Motor neuron (in vitro differentiated cells): ENCODE results near the gene CPNE4. TPM values are rescaled to one million over a fixed set of nuclear protein-coding genes. Genes with fewer than 3 reads are reported as not detected.
A peak's percentile ranks its signal among the peaks of the same experiment; 100 is the strongest.

Source experiments
- ATAC-seq, 8 experiments: fragments of 200-7000 bp; cut with Tn5 transposase; replicated peaks in 6 of 8; 2 replicates each; pipeline ENCODE4 v1.8.0; 2021; ENCODE audit warnings: mild to moderate bottlenecking in 8 of 8, moderate library complexity in 8 of 8
- H3K27ac ChIP-seq, 2 donors: fragments of 250-450 bp; sonication (Bioruptor Pico); 2 replicates each; pipeline ENCODE4 v1.9.0; 2021; ENCODE audit warnings: antibody characterized with exemption in 2 of 2, mild to moderate bottlenecking in 2 of 2, moderate library complexity in 1 of 2
- H3K4me1 ChIP-seq, 2 donors: fragments of 250-450 bp; sonication (Bioruptor Pico); replicated peaks in 1 of 2; 2 replicates each; pipeline ENCODE4 v1.6.1; 2021; ENCODE audit warnings: antibody characterized with exemption in 2 of 2, mild to moderate bottlenecking in 2 of 2, moderate library complexity in 1 of 2
- H3K4me3 ChIP-seq, 5 donors: fragments of 250-450 bp; sonication (Bioruptor Pico); 2 replicates each; pipeline ENCODE4 v1.9.0; 2021; ENCODE audit warnings: antibody characterized with exemption in 5 of 5, mild to moderate bottlenecking in 5 of 5, moderate library complexity in 4 of 5
- WGBS, 10 experiments: fragments of 450-650 bp; shearing (Covaris generic); methylation state at CpG; one replicate each; pipeline ENCODE4 v1.0.0; 2022; 5-methylcytosine and 5-hydroxymethylcytosine counted together
- in situ Hi-C, 9 experiments: fragments of 400-800 bp; cut with MboI; loops; one replicate each; pipeline ENCODE4 v1.15.0; 2021; ENCODE audit warnings: low sequenced_read_pairs in 9 of 9, low pct_unique_long_range_greater_than_20kb in 2 of 9; ENCODE audit not compliant: unreplicated experiment in 9 of 9
- total RNA-seq, 8 experiments: library from RNA; unstranded; fragments of 300-600 nt; gene quantifications; 2 replicates each; pipeline versions ENCODE4 v1.2.3 to v1.2.4, GENCODE V29; 2022

The CPNE4 gene
- total RNA-seq, 8 experiments from 2014 or later, result 0.35 to 4.8 (median 1.5) TPM

DNA sequence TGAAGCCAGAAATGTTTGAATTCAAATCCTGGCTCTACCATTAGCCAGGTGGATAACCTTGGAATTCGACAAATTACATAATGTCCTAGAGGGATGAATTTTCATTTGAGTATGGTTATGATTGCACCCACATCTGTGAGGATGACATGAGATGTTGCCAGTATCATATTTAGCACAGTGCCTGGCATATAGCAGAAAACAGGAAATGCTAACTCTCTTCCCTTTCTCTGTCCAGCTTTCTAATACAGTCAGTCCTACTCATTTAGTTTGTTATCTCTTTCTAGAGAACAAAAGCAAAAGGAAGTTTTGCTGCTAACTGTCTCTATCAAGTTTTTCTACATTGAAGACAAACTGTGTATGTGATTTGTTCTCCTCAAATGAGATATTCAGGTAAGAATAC is 231.7 kb downstream of the CPNE4 start:
- Histone ChIP-seq H3K4me1 (no peaks in the 10 kb centered on the region), H3K4me3 (no peak overlapping the region), H3K27ac (no peak overlapping the region)
- in situ Hi-C loops, result loop anchor here in 1 of 9 experiments (25.0 kb wide), 1 partner anchor 209 kb away; no protein-coding TSS in a partner anchor
- ATAC-seq, result no peak
- 13 to 100% (median 63%) methylated on average over 1 of the region's 1 CpG; no CpG with 5 or more reads in 2 of the 10 experiments for WGBS, 10 experiments

DNA sequence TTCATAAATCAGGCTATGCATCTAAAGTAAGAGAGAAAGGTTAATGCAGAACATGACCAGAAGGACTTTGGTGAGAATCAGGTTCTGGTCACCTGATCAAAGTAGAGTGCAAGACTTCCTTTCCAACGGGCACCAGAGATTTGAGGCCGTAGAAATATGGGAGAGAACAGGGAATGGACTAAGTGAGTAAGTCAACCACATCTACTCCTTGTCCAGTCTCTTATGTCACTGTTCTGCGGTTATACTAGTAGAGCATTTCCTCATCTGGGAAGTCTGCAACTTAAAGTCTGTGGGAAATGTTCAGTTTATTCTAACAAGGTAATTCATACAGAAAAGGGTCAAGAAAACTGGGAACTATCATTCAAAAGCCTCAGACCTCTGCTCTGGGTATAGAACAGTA is 232.8 kb downstream of the CPNE4 start:
- no peak overlapping the region for H3K4me3 ChIP-seq
- in situ Hi-C loops, result loop anchor here in 1 of 9 experiments (25.0 kb wide), 1 partner anchor 210 kb away; no protein-coding TSS in a partner anchor
- 60 to 100% (median 93%) methylated on average over 1 to 3 of the region's 3 CpGs; no CpG with 5 or more reads in 2 of the 10 experiments for WGBS, 10 experiments
- no peak for ATAC-seq
- peaks cover 3 to 7% of the 10 kb centered on the region in 2 donors for H3K4me1 ChIP-seq
- H3K27ac ChIP-seq, result no peak overlapping the region

DNA sequence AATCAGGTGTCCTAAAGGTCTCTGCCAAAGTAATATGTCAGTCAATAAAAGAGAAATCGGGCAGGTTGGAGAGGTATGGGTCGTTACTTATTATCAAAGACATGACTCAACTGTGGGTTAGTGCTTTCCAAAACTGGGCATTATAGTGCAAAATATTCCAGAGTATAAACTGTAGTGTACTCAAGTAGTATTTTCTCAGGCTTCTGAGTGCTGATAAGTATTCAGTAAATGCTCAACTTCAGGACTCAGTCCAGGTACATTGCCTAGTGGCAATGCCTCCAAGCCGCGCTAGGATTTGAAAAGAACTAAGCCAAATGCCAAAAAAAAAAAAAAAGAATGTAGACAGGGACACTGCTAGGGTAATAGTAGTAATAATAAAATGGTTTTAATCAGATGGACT is 233.2 kb downstream of the CPNE4 start:
- in situ Hi-C loops, result loop anchor here in 1 of 9 experiments (25.0 kb wide), 1 partner anchor 211 kb away; no protein-coding TSS in a partner anchor
- 73 to 96% (median 87%) methylated on average over 2 to 4 of the region's 4 CpGs; no CpG with 5 or more reads in 1 of the 10 experiments for WGBS, 10 experiments
- no peak for ATAC-seq
- H3K4me3 ChIP-seq, result no peak overlapping the region
- H3K27ac ChIP-seq, result no peak overlapping the region
- peaks cover 7 to 11% of the 10 kb centered on the region in 2 donors for H3K4me1 ChIP-seq

DNA sequence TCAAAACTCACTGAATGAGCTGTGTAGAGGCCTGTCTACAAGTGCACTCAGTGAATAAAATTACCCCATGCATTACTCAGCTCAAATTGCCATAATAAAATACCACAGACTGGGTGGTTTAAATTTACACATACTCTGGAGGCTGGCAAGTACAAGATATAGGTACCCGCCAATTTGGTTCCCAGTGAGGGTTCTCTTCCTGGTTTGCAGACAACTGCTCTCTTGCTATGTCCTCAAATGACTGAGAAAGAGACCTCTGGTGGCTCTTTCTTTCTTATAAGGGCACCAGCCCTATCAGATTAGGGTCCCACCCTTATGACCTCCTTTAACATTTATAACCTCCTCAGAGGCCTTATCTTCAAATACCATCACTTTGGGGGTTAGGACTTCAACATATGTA is 237.0 kb downstream of the CPNE4 start:
- in situ Hi-C loops, result loop anchor here in 5 of 9 experiments (10.0 to 25.0 kb wide), 4 partner anchors 215 to 390 kb away; partner anchors contain the start of gene CPNE4 (in 1 of the 5)
- Histone ChIP-seq H3K4me1 (peaks cover 18 to 28% of the 10 kb centered on the region in 2 donors), H3K4me3 (no peak overlapping the region), H3K27ac (no peak overlapping the region)
- 80 to 100% (median 88%) methylated on average over 1 of the region's 1 CpG; no CpG with 5 or more reads in 4 of the 10 experiments for WGBS, 10 experiments
- ATAC-seq, result no peak

DNA sequence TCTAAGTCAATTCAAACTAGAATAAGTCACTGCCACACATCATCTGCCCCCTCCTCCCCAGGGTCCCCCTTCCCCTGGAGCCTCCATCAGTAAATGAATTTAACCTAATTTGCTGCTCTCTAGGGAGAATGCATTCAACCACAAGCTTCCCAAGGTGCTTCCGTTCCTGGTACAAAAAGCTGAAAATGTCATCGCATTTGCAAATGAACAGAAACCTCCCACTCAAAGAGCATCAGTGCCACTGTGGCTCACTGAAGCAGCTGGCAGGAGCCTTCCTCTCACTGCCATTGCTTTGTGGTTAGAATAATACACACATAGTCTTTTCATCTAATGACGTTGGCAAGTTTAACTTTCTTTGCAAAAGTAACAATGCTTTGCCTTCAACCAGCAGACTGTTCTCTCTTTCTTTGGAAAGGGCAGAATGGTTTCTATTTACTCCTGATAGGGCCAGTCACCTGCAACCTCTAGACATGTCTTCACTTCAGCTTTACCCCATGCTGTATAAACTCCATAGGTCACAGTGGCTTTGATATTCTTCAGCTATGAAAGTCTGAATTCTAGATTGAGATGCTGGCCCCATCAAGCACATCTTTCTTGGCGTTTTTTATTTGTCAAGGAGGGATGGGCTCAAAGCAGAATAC is 238.1 kb downstream of the CPNE4 start:
- in situ Hi-C loops, result loop anchor here in 5 of 9 experiments (10.0 to 25.0 kb wide), 4 partner anchors 216 to 391 kb away; partner anchors contain the start of gene CPNE4 (in 1 of the 5)
- 0 to 75% (median 5%) methylated on average over 1 to 4 of the region's 4 CpGs; no CpG with 5 or more reads in 2 of the 10 experiments for whole genome bisulfite sequencing, 10 experiments
- H3K4me1 ChIP-seq, result peaks cover 18 to 28% of the 10 kb centered on the region in 2 donors
- no peak overlapping the region for H3K4me3 ChIP-seq
- peak overlapping the region in 1 of 2 donors; percentile 33 for H3K27ac ChIP-seq
- peak in 4 of 8 experiments; percentile 64 to 79 (median 77) for ATAC-seq

DNA sequence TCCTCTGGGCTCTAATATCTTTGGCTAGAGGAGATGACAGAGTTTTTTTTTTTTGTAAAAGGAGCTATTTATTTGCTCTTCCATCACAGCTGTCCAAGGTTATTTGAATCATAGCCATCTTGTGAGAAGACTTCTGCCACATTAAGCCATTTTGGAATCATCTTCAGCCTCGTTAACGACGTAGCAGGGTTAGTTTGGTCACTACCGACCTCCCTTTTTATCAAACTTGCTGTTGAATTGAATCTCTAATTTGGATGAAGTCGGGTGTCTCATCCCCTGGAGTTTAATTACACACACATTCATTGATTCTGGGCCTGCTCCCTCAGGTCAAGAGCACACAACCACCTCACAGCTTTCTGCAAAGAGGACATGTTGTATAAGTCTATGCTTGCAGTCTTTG is 238.7 kb downstream of the CPNE4 start:
- peak in 1 of 8 experiments; percentile 3 for ATAC-seq
- no peak overlapping the region for H3K27ac ChIP-seq
- WGBS, 10 experiments, result 26 to 93% (median 71%) methylated on average over 3 to 5 of the region's 5 CpGs; no CpG with 5 or more reads in 5 of the 10 experiments

DNA sequence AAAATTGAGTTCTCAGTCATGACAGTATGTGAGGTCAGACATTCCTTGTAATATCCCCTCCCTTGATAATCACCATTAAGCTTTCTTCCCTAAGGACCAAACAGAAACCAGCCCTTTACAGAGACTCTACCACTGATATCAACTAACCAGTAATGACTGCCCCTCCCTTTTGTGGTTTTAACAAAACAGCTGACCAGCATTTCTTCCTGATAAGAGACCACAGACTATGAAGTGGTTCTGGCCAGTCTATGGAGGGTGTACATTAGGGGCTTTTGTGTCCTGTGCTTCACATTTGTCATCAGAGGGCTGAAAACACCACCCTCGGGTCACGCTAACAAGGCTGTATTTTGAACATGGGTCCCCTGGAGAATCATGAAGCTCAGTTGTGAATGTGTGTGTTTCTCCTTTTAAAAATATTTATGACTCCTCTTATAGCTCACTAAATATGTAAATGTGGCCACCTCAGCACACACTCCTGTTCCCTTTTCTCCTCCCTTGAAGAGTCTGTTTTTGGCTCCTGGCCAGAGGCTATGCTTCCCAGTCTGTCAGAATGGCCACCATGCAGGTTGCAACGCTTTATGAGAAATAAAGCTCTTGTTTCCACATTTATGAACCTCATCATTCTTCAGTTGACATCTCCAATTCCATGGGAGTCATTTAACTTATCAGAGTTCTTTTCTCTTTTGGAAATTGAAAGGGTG is 239.3 kb downstream of the CPNE4 start:
- H3K4me1 ChIP-seq, result peaks cover 18 to 28% of the 10 kb centered on the region in 2 donors
- H3K4me3 ChIP-seq, result no peak overlapping the region
- in situ Hi-C loops, result loop anchor here in 5 of 9 experiments (10.0 to 25.0 kb wide), 4 partner anchors 217 to 392 kb away; partner anchors contain the start of gene CPNE4 (in 1 of the 5)
- H3K27ac ChIP-seq, result no peak overlapping the region
- WGBS, 10 experiments, result 67 to 100% (median 86%) methylated on average over 1 to 3 of the region's 3 CpGs; no CpG with 5 or more reads in 4 of the 10 experiments
- ATAC-seq, result peak in 5 of 8 experiments; percentile 11 to 66 (median 38)

More for the DNA sequence above, 238.7 kb downstream of the CPNE4 start:
- Histone ChIP-seq H3K4me1 (peaks cover 18 to 28% of the 10 kb centered on the region in 2 donors), H3K4me3 (no peak overlapping the region)
- in situ Hi-C loops, result loop anchor here in 5 of 9 experiments (10.0 to 25.0 kb wide), 4 partner anchors 216 to 391 kb away; partner anchors contain the start of gene CPNE4 (in 1 of the 5)

DNA sequence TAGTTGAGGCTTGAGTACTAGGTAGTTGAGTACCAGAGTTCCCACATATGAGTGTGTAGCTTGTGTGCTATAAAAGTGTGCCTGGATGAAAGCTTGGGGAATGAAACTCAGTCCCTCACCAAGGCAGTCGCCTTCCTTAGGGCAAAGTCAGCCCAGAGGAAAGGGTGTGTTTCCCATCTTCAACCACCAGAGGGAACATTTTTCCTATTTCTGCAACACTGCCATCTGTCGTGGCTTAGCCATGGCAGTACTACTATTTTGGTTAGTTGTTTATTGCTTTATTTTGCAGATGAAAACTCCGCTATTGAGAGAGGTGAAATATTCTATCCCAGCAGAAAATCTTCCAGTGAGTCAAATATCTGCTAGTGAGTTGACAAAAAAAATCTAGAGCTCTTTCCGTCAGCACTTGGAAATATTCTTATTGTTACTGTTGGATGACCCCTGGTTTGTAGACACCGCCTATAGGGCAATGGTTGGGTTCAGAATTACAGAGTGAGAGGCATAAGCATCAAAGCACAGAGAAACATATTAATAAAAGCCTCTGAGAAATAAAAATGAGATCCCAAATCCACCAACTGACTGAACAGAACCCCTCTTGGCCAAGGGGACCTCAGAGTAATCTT is 239.9 kb downstream of the CPNE4 start:
- Histone ChIP-seq H3K27ac (no peak overlapping the region), H3K4me3 (no peak overlapping the region), H3K4me1 (peaks cover 18 to 28% of the 10 kb centered on the region in 2 donors)
- WGBS, 10 experiments, result 29 to 76% (median 58%) methylated on average over 2 to 5 of the region's 5 CpGs; no CpG with 5 or more reads in 1 of the 10 experiments
- peak; percentile 58 to 86 (median 73) for ATAC-seq
- in situ Hi-C loops, result loop anchor here in 5 of 9 experiments (10.0 to 25.0 kb wide), 4 partner anchors 217 to 392 kb away; partner anchors contain the start of gene CPNE4 (in 1 of the 5)

DNA sequence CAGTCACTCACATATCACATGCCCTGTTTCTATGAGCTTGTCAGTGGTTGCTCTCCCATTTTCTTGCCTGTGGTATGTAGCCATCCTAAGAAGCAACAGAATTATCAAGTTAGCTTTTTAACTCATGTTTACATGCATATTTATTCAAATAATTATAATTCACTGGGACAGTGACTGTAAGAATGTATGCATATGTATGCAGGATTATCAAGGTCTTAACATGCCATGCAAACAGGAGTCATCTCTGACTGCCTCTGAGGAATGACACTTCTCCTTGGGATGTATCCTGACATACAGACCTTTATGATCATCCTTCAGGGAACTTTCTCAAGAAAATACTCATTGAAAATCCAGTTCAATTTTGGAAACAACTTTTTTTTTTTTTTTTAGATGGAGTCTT is 240.9 kb downstream of the CPNE4 start:
- Histone ChIP-seq H3K4me1 (peaks cover 18 to 28% of the 10 kb centered on the region in 2 donors), H3K4me3 (no peak overlapping the region), H3K27ac (no peak overlapping the region)
- ATAC-seq, result peak in 3 of 8 experiments; percentile 19 to 88 (median 56)
- in situ Hi-C loops, result loop anchor here in 5 of 9 experiments (10.0 to 25.0 kb wide), 4 partner anchors 218 to 393 kb away; partner anchors contain the start of gene CPNE4 (in 1 of the 5)

DNA sequence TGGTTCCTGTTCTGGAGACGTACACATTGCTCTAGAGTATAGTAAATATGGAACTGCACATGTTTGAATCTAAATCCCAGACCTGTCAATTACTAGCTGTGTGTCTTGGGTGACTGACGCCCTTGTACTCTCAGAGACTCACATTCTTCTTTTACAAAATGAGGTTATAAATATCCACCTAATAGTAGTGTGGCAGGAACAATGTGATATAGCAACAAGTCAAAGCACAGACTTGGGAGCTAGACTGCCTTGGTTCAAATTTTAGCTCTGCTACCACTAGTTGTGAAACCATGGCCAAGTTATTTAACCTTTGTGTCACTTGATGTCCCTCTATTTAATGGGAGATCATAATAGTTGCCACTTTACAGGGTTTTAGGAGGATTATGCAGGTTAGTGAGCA is 245.6 kb downstream of the CPNE4 start:
- Histone ChIP-seq H3K27ac (no peak overlapping the region), H3K4me1 (no peaks in the 10 kb centered on the region), H3K4me3 (no peak overlapping the region)
- no peak for ATAC-seq
- WGBS, 10 experiments, result 27 to 100% (median 100%) methylated on average over 1 to 2 of the region's 2 CpGs; no CpG with 5 or more reads in 5 of the 10 experiments
- in situ Hi-C loops, result loop anchor here in 5 of 9 experiments (25.0 kb wide), 3 partner anchors 223 to 398 kb away; partner anchors contain the start of gene CPNE4 (in 1 of the 5)

DNA sequence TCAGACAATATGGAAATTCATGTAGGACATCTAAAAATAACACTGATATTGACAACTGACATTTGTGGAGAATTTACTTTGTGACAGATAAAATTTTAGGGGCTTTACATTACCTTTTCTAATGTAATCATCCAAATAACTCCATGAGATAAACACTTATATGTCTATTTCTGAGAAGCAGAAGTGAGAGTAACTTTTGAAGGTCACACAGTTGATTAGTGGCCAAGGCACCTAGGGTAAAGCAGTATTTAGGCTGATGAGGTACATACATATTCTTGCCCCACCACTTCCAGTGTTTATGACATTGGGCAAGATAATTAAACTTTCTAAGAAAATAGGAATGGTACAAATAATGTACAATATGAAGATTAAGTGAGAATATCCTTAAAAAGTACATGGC is 248.4 kb downstream of the CPNE4 start:
- in situ Hi-C loops, result loop anchor here in 5 of 9 experiments (25.0 kb wide), 3 partner anchors 226 to 401 kb away; partner anchors contain the start of gene CPNE4 (in 1 of the 5)
- no peak overlapping the region for H3K27ac ChIP-seq
- no peak for ATAC-seq
- no peaks in the 10 kb centered on the region for H3K4me1 ChIP-seq
- H3K4me3 ChIP-seq, result no peak overlapping the region

DNA sequence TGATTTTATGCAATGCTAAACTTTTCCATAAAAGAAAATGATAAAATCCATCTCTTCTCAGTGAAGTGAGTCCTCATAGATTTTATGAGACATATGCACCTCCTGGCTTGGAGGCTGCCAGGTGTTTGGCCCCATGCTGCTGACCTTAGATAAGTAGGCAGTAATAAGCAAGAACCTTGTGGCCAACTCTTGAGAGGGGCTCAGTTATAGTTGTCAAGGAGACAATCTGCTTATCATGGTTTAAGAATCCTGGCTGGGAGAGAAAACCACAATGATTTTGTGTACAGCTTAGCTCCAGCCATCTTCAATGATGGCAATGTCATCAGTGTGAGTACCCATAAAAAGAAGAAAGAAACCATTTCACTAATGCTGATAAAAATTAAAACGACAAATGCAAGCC is 252.1 kb downstream of the CPNE4 start:
- Histone ChIP-seq H3K27ac (no peak overlapping the region), H3K4me3 (no peak overlapping the region), H3K4me1 (no peaks in the 10 kb centered on the region)
- WGBS, 10 experiments, result 8 to 86% (median 44%) methylated on average over 1 of the region's 1 CpG; no CpG with 5 or more reads in 4 of the 10 experiments
- in situ Hi-C loops, result loop anchor here in 5 of 9 experiments (25.0 kb wide), 3 partner anchors 230 to 405 kb away; partner anchors contain the start of gene CPNE4 (in 1 of the 5)
- no peak for ATAC-seq
